HG03469 (cell line): ENCODE measurements around the gene GABRA6.

Source experiments
- ATAC-seq: cut with Tn5 transposase; IDR thresholded peaks from one replicate; pipeline ENCODE4 v1.9.1; 2021; ENCODE audit warnings: mild to moderate bottlenecking, moderate library complexity, moderate number of reproducible peaks; ENCODE audit not compliant: unreplicated experiment

The GABRA6 gene

DNA sequence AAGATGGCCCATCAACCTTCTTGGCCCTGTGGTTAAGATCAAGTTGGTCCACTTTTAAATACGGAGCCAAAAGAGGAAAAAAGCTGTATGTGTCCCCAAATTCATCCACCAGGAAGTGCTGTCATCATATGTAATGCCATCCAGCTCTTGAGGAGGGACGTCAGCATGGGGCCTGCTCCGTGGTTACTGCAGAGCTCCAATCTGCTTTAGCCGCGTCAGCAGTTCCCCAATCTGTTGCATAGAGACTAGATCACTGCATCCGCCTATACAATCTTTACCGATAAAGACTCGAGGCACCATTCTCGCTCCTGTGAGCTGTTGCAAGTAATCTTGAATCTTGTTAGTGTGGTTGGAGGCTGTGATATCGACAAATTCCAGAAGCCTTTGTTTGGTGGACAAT, 65.7 kb downstream of the GABRA6 start:
- ATAC-seq: no peak
